Stimulated activated CD4-positive, alpha-beta T cell treated with anti-CD3 and anti-CD28 coated beads, Interleukin-4, amount 100 ng/mL, for 1 hour (primary cell): ENCODE results near the gene PAX3.

ENCODE experiments used
- DNase-seq: peaks from one replicate; pipeline ENCODE4 v3.0.0-alpha.2; 2020

The PAX3 gene

GRCh38 chr2:222298311-222299150 lies at the start of gene PAX3:
PAX3 (minus strand) TSS chr2:222298998; CDS start chr2:222298615, 383 bp downstream.
- no peak for DNase-seq

DNA sequence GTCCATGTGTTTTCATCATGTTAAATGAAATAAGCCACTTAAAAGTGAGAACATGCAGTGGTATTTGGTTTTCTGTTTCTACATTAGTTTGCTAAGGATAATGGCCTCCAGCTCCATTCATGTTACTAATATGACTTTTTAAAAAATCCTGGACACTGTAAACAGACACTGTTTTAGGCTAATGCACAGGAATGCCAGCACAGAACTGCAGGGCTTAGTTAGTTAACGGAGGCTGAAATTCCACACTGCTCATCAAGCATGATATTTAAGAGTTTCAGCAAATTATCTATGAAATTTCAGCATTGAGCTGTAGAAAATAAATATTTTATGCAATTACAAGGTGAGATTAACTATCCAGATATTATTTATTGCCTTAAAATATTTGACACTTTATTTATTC lies 42.5 kb upstream of the PAX3 start:
- no peak for DNase-seq

DNA sequence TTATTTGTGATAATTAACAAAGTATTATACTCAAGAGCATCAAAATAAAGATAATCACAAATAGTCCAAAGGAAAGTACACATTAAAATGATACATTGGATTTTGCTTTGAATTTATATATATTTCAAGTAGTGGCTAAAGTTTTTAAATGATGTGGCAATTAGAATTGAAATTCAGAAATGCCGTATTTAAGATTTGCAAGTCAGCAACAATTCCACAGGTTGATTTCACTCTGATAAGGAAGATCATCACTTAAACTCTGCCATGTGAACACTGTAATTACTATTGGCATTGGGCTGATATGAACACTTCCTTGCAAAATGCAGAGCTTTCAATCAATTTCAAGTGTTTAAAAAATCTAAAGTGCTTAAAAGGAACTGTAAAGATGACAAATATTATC lies 39.6 kb upstream of the PAX3 start:
- DNase-seq: no peak

- no peak for DNase-seq
Observed at GRCh38 chr2:222336931-222337330, 38.1 kb upstream of the PAX3 start.

GRCh38 chr2:222336442-222336841 lies 37.6 kb upstream of the PAX3 start:
- DNase-seq: no peak

DNA sequence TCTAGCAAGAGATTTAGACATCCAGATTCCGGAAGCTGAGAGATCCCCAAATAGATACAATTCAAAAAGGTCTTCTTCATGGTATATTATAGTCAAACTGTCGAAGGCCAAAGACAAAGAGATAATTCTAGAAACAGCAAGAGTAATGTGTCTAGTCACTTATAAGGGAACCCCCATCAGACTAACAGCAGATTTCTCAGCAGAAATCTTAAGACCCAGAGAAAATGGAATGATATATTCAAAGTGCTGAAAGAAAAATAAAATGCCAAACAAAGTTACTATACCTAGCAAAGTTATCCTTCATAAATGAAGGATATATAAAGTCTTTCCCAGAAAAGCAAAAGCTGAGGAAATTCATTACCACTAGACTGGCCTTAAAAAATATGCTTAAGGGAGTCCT lies 36.1 kb upstream of the PAX3 start:
- DNase-seq: no peak

- DNase-seq: no peak
Observed at GRCh38 chr2:222333397-222333796, 34.6 kb upstream of the PAX3 start.

DNA sequence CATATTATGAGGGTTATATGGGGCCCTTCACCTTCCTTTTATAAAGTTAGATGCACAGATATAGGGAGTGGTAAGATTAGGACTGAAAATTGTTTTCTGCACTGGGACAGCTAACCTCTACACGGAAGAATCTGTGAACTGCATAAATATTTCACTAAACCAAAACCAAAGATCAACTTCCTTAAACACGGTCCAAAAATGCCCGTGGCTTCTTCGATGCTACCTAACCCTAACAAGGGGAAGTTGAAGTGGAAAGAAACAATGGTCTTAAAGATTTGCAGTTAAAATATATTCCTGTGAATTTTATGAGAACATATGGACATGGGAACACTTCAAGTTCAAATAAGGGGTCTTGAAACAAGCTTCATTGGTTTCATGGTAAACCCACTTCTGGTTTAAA lies 33.3 kb upstream of the PAX3 start:
- no peak for DNase-seq

DNA sequence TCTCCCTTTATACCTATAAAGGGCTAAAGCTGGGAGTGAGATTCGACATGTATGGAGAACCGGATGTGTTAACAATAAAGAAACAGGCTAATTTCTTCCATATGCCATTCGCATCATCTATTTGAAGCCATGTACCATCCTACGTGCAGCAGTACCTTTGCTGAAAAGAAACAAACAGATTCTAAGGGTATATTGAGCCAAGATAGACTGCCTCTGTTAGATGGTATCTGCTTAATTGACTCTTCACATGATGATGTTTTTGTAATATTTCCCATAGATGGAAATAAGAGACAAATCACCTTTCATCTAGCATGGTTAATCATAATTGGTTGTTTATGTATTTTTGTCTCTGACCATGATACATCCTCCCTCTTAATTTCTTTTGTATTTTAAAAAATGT lies 32.1 kb upstream of the PAX3 start:
- no peak for DNase-seq

GRCh38 chr2:222322236-222322635 lies 23.4 kb upstream of the PAX3 start:
- no peak for DNase-seq

DNA sequence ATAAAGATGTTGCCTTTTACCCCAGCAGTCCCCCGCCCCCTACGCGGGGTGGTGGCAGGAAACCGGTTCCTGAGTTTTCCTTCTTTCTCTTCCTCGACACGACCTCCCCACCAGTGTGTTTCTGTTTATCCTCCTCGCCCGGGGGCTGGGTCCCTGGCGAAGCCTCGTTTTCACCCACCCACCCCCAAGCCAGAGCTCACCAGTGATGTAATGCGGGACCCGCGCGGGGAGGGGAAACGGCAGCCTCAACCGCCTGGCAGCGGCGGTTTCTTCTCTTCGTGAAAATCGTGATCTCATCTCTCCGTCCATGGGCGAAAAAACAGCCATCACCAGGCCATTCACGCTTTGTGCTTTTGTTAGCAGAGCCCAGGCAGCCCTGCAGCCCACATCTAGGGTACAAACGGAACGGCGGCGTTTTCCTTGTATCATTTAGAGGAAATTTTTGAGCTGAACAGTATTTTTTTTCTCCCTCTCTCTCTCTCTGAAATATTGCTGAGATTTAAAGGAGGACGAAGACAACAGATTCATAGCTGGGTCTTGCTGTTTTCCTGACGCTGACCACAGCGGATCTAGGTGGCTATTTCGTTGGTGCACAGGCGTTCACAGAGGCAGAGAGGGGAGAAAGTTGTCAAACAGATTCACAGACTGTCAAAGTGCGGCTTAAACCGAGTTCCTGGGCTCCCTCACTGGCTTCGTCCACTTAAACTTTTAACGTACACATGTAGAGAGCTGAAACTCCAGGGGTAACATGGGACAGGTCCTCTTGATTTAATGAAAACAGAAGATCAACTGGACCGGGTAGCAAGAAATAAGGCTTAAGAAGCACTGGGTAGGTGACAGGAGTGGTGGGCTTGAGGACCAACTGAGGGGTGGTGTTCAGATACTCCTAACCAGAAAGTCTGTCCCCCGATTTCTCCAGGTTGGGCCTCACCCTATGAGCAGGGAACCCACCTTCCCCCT lies 21.9 kb upstream of the PAX3 start:
- DNase-seq: no peak

DNA sequence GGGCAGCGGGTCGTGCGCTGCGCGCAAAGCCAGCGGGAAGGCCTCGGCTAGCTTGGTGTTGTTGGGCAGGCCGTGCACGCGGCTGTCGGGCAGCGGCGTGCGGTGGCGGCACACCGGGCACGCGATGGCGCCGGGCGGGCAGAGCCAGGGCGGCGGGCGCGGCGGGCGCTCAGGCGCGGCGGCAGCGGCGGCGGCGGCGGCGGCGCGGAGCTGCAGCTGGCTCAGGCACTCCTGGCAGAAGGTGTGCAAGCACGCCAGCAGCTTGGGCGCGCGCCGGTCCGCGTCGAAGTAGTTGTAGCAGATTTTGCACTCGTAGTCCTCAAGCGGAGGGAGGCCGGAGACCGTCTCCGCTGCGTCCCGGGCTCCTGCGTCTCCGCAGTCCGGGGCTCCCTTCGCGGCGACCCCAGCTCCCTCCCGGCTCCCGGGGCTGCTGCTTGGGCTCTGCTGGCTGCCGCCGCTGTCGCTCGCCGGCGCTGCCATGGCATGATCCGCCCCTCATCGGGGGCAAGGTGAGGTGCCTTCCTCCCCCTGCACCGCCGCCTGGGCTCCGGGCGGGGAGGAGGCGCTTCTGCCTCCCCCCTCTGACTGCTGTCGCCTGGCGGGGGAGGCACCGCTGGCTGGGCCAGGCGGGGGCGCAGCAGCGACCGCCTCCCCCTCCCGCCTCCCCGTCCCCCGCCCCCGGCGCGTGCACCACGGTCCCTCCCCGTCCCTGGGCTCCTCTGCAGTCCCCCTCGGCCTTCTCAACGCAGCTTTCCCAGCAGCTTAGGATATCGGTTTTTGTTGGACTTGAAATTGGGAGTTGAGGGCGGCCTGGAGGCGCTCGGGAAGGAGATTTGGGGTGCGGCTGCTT lies 21.0 kb upstream of the PAX3 start:
- no peak for DNase-seq

GRCh38 chr2:222318712-222319585 lies 20.2 kb upstream of the PAX3 start:
- peak; percentile 38 for DNase-seq

DNA sequence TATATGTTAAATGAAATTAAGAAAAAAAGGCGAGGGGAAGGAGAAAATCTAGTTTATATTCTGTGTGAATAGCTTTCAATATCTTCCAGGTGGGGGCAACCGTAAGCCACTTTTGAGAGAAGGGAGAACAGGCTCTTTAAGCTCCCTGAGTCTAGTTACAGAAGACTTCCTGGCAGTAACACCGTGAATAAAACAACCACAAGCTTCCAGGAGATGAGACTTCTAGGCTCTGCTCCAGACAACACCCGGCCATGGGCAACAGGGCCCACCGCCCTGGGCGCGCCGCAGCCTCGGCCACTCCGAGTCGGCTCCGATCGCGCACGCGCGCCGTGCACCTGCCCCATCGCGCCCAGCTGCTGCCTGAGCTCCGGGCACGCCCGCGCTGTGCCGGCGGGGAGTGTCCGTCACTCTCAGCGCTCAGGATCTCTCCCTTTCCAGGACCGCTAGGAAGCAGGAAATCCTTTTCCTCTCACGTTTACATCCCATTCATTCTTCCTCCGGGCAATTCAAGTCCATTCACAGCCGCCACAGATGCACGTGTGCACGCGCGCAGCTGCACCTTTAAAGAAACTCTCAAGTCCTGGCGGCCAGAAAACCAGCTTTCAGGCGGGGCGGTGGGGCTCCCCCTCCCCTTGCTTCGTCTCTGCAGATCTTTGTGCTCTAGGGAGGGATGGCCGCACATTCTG lies 19.4 kb upstream of the PAX3 start:
- DNase-seq: peak; percentile 41

- no peak for DNase-seq
Observed at GRCh38 chr2:222315443-222316121, 16.8 kb upstream of the PAX3 start.

DNA sequence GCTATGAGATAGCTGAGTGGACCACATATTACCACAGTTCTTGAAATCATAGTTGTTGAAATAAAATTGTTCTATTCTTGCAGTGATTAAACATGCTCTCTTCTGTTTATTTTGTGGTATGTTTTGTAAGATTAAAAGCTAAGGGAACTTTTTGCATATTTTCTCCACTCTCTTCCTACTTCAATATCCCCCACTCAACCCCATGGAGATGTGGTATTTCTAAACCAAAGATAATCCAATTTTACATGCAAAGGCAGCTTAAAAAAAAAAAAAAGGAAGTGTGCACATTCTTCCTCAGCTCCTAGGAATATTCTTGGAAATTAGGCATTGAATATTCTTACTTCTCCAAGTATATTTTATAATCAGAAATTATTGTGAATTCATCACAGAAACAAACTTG lies 15.0 kb upstream of the PAX3 start:
- DNase-seq: no peak

DNA sequence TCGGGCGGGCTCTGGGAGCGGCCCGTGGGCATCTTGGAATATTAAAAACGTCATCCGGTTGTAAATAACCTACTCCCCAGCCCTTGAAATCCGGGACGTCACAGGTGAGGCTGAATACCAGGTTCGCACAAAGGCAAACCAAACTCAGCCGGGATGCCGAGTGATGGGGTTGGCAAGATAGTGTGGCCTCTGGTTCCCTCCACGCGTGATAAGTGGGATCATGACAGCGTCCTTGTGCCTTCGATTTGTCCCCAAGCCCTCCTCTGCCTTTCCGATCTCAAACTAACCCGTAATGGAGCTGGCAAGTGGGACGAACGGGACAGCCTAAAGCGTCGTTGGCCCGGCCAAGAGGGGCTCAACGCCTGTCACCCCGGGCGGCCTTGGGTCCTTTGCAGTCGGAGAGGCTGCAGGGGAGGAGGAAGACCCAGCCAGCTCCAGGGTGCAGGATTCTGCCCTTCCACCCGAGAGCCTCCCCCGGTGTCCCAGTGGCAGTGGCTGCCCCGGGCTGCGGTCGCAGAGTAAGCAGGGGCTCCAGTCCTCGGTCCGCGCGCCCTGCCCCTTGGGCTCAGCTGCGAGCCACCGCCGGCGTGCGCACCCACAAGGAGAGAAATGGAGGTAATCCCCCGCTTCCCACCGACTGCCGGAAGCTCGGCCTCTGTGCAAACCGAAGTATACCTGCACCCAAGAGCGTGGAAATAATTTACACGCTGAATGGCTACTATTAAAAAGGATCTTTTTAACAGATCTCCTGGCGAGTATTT lies 13.4 kb upstream of the PAX3 start:
- no peak for DNase-seq

DNA sequence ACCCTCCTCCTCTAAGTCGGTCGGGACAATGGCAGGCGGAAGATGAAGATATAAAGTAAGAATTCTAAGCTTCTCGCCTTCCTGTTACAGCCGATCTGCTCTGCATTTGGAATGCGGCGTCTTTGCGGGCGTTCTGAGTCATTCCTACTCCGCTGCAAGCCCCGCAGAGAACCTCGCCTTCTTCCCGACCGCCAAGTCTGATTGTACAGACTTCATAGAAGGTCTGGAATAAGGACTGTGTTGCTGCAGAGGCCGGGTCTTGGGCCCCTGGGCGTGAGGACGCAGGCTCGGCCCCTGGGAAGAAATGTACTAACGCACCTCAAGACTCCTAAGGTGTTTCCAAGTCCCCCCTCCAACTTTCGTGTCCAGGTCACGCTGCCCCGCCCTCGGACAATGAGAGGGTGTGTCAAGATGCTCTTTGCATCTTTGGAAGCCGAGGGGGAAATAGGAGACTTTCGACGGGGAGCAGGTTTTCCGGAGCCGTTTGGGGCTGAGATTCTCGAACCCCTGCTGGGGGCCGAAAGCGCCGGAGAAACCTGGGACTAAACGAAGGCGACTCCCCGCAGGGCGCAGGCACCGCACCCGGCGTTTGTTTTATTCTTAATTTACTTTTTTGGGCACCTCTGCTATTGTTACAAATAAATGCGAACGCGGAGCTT lies 12.7 kb upstream of the PAX3 start:
- no peak for DNase-seq

DNA sequence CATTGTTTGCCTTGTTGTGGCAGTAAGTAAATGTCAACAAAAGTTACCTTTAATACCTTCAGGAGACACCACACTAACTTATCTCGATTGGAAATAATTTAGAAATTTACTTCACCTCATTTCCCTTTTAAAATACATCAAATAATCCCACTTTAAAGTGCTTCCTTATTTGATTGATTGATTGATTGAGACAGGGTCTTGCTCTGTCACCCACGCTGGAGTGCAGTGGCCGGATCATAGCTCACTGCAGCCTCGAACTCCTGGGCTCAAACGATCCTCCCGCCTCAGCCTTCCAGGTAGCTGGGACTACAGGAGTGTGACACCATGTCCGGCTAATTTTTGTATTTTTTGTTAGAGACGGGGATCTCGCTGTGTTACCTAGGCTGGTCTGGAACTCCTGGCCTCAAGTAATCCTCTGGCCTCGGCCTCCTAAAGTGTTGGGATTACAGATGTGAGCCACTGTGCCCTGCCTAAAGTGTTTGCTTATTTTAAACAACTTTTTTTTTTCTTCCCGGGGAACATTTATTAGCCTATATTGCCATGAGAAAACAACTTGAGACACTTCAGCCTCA lies 12.0 kb upstream of the PAX3 start:
- DNase-seq: no peak
